NB4 (cell line): ENCODE data around the gene SPACA6.

Source experiments
- CTCF ChIP-seq: IDR thresholded peaks from one replicate; pipeline ENCODE4 v1.5.1; 2012; ENCODE audit warnings: low read depth, low read length
- MYC ChIP-seq: IDR thresholded peaks from 2 replicates; pipeline ENCODE4 v1.6.1; 2011; ENCODE audit warnings: low read depth, low read length
- POLR2A ChIP-seq: IDR thresholded peaks from 2 replicates; pipeline ENCODE4 v1.6.1; 2011; ENCODE audit warnings: mild to moderate bottlenecking; ENCODE audit not compliant: insufficient read length; ENCODE audit errors: extremely low read depth
- TF ChIP-seq, protein P1 (sequence below): IDR thresholded peaks from 2 replicates; pipeline ENCODE4 v1.6.1; 2011; ENCODE audit warnings: low read depth, low read length

- TF ChIP-seq CTCF (no peak), POLR2A (no peak), MYC (no peak)
- TF ChIP-seq, protein P1, sequence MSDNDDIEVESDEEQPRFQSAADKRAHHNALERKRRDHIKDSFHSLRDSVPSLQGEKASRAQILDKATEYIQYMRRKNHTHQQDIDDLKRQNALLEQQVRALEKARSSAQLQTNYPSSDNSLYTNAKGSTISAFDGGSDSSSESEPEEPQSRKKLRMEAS = no peak
Measured at GRCh38 chr19:51664131-51664530, 29.0 kb upstream of the SPACA6 start.
